ENCODE data around the gene BRME1. TPM values are rescaled to one million over a fixed set of nuclear protein-coding genes. Genes with fewer than 3 reads are reported as not detected.

The BRME1 gene
- total RNA-seq, 1 experiment from 2014 or later: 1.5 TPM

- BruUV-seq (replicated peaks): no TSS peak
- Mint-ChIP-seq H3K4me1 (ENCODE audit: low read depth, unreplicated experiment) (no peaks in the 10 kb centered on the region), H3K27me3 (ENCODE audit: unreplicated experiment) (no peaks in the 10 kb centered on the region), H3K36me3 (ENCODE audit: insufficient read depth, unreplicated experiment) (peaks cover 22% of the 10 kb centered on the region), H3K4me3 (ENCODE audit: low read depth, unreplicated experiment) (no peak overlapping the region), H3K9me3 (ENCODE audit: low read depth, unreplicated experiment) (no peaks in the 10 kb centered on the region), H3K27ac (ENCODE audit: unreplicated experiment) (no peak overlapping the region)
- no peak for DNase-seq
- CTCF ChIA-PET: no interaction called here
- intact Hi-C loops (cut with micrococcal nuclease; ENCODE audit: unreplicated experiment): no loop called here
- no peak for TF ChIP-seq CTCF (IDR thresholded peaks at IDR 0.05; ENCODE audit: unreplicated experiment)
Measured at GRCh38 chr19:13918726-13919411, 13.0 kb upstream of the BRME1 start.

- CTCF ChIA-PET: no interaction called here
- TF ChIP-seq CTCF (IDR thresholded peaks at IDR 0.05; ENCODE audit: unreplicated experiment): no peak
Measured at GRCh38 chr19:13917888-13918406, 12.0 kb upstream of the BRME1 start.

GRCh38 chr19:13914777-13915176 lies 8.9 kb upstream of the BRME1 start:
- H3K27me3 Mint-ChIP-seq (ENCODE audit: unreplicated experiment): no peaks in the 10 kb centered on the region
- no peaks in the 10 kb centered on the region for H3K4me1 Mint-ChIP-seq (ENCODE audit: low read depth, unreplicated experiment)
- H3K4me3 Mint-ChIP-seq (ENCODE audit: low read depth, unreplicated experiment): no peak overlapping the region
- CTCF ChIA-PET: interaction anchor here (1.0 kb wide), 1 partner anchor 9 kb away, joined by 3 read pairs; the partner anchor contains the start of genes BRME1 and CC2D1A
- no peaks in the 10 kb centered on the region for H3K9me3 Mint-ChIP-seq (ENCODE audit: low read depth, unreplicated experiment)
- no peak for DNase-seq
- no peak overlapping the region for H3K27ac Mint-ChIP-seq (ENCODE audit: unreplicated experiment)
- peaks cover 19% of the 10 kb centered on the region for H3K36me3 Mint-ChIP-seq (ENCODE audit: insufficient read depth, unreplicated experiment)
- no peak for TF ChIP-seq CTCF (IDR thresholded peaks at IDR 0.05; ENCODE audit: unreplicated experiment)
- intact Hi-C loops (cut with micrococcal nuclease; ENCODE audit: unreplicated experiment): no loop called here
- BruUV-seq (replicated peaks): no TSS peak

More at GRCh38 chr19:13917888-13918406, 12.0 kb upstream of the BRME1 start:
- no peak for DNase-seq
- peaks cover 26% of the 10 kb centered on the region for H3K36me3 Mint-ChIP-seq (ENCODE audit: insufficient read depth, unreplicated experiment)
- H3K9me3 Mint-ChIP-seq (ENCODE audit: low read depth, unreplicated experiment): no peaks in the 10 kb centered on the region
- BruUV-seq (replicated peaks): no TSS peak
- no peaks in the 10 kb centered on the region for H3K4me1 Mint-ChIP-seq (ENCODE audit: low read depth, unreplicated experiment)
- H3K27ac Mint-ChIP-seq (ENCODE audit: unreplicated experiment): no peak overlapping the region
- intact Hi-C loops (cut with micrococcal nuclease; ENCODE audit: unreplicated experiment): no loop called here
- H3K4me3 Mint-ChIP-seq (ENCODE audit: low read depth, unreplicated experiment): no peak overlapping the region
- H3K27me3 Mint-ChIP-seq (ENCODE audit: unreplicated experiment): no peaks in the 10 kb centered on the region

- CTCF ChIA-PET: no interaction called here
- no TSS peak for BruUV-seq (replicated peaks)
- no peak overlapping the region for H3K27ac Mint-ChIP-seq (ENCODE audit: unreplicated experiment)
- H3K9me3 Mint-ChIP-seq (ENCODE audit: low read depth, unreplicated experiment): no peaks in the 10 kb centered on the region
- intact Hi-C loops (cut with micrococcal nuclease; ENCODE audit: unreplicated experiment): no loop called here
- H3K27me3 Mint-ChIP-seq (ENCODE audit: unreplicated experiment): no peaks in the 10 kb centered on the region
- DNase-seq: no peak
- H3K4me1 Mint-ChIP-seq (ENCODE audit: low read depth, unreplicated experiment): no peaks in the 10 kb centered on the region
- peaks cover 20% of the 10 kb centered on the region for H3K36me3 Mint-ChIP-seq (ENCODE audit: insufficient read depth, unreplicated experiment)
- no peak overlapping the region for H3K4me3 Mint-ChIP-seq (ENCODE audit: low read depth, unreplicated experiment)
- TF ChIP-seq CTCF (IDR thresholded peaks at IDR 0.05; ENCODE audit: unreplicated experiment): no peak
Measured at GRCh38 chr19:13913352-13913751, 7.4 kb upstream of the BRME1 start.
